Measurements from ENCODE around the gene IQCC.

Gene IQCC

GRCh38 chr1:32223683-32224082 is 18.2 kb downstream of the IQCC start:
- Histone ChIP-seq H4K91ac (ENCODE audit: low read length) (no peak overlapping the region), H3K18ac (ENCODE audit: low read depth in 1 of 2, low read length in 2 of 2) (no peak overlapping the region), H3K14ac (ENCODE audit: low read length in 2 of 2) (no peak overlapping the region), H2BK120ac (ENCODE audit: low read depth, low read length) (no peak overlapping the region), H3K79me1 (replicated peaks; ENCODE audit: low read length, poor library complexity, severe bottlenecking) (peaks cover 39% of the 10 kb centered on the region), H2BK12ac (ENCODE audit: low read length in 2 of 2) (no peak overlapping the region), H3K9ac (ENCODE audit: low read length) (peak overlapping the region; percentile 100), H3K4me3 (ENCODE audit: insufficient read depth in 1 of 2, low read depth in 1 of 2, low read length in 2 of 2) (peak overlapping the region in 1 of 2 experiments; percentile 92), H3K4me1 (ENCODE audit: control insufficient read depth, insufficient read depth, low read depth, low read length) (peaks cover 19% of the 10 kb centered on the region), H3K23ac (ENCODE audit: low read length in 2 of 2) (no peak overlapping the region), H2BK5ac (ENCODE audit: low read depth, low read length, poor library complexity, severe bottlenecking) (no peak overlapping the region), H3K9me3 (ENCODE audit: control insufficient read depth, low read length) (no peaks in the 10 kb centered on the region), H4K8ac (ENCODE audit: low read length) (no peak overlapping the region), H3K27me3 (ENCODE audit: control insufficient read depth in 1 of 2, insufficient read depth in 1 of 2, low read length in 2 of 2) (no peaks in the 10 kb centered on the region), H3K4ac (ENCODE audit: low read depth in 1 of 2, low read length in 2 of 2) (no peak overlapping the region), H2BK15ac (ENCODE audit: low read depth, poor library complexity, severe bottlenecking) (no peak overlapping the region), H2AK5ac (ENCODE audit: low read length, severe bottlenecking) (no peak overlapping the region), H3K27ac (ENCODE audit: low read length, poor library complexity, severe bottlenecking) (no peak overlapping the region), H2AFZ (ENCODE audit: low read depth, low read length) (no peak overlapping the region), H3K4me2 (ENCODE audit: low read length, poor library complexity, severe bottlenecking) (no peak overlapping the region), H3K36me3 (ENCODE audit: control insufficient read depth in 1 of 2, insufficient read depth in 2 of 2, low read depth in 1 of 2, low read length in 2 of 2) (peaks cover 40 to 60% of the 10 kb centered on the region in 2 experiments)
- peak; percentile 35 for DNase-seq
- WGBS = 89% methylated on average over 3 of the region's 3 CpGs

- Histone ChIP-seq H3K4me1 (ENCODE audit: control insufficient read depth, insufficient read depth, low read depth, low read length) (peaks cover 19% of the 10 kb centered on the region), H2AK5ac (ENCODE audit: low read length, severe bottlenecking) (no peak overlapping the region), H2BK5ac (ENCODE audit: low read depth, low read length, poor library complexity, severe bottlenecking) (no peak overlapping the region), H2AFZ (ENCODE audit: low read depth, low read length) (no peak overlapping the region), H3K36me3 (ENCODE audit: control insufficient read depth in 1 of 2, insufficient read depth in 2 of 2, low read depth in 1 of 2, low read length in 2 of 2) (peaks cover 45 to 65% of the 10 kb centered on the region in 2 experiments), H3K14ac (ENCODE audit: low read length in 2 of 2) (no peak overlapping the region), H3K4ac (ENCODE audit: low read depth in 1 of 2, low read length in 2 of 2) (no peak overlapping the region), H3K23ac (ENCODE audit: low read length in 2 of 2) (no peak overlapping the region), H3K4me2 (ENCODE audit: low read length, poor library complexity, severe bottlenecking) (no peak overlapping the region), H3K27ac (ENCODE audit: low read length, poor library complexity, severe bottlenecking) (no peak overlapping the region), H2BK15ac (ENCODE audit: low read depth, poor library complexity, severe bottlenecking) (no peak overlapping the region), H2BK120ac (ENCODE audit: low read depth, low read length) (no peak overlapping the region), H4K8ac (ENCODE audit: low read length) (no peak overlapping the region), H3K4me3 (ENCODE audit: insufficient read depth in 1 of 2, low read depth in 1 of 2, low read length in 2 of 2) (peak overlapping the region in 1 of 2 experiments; percentile 92), H3K18ac (ENCODE audit: low read depth in 1 of 2, low read length in 2 of 2) (no peak overlapping the region), H2BK12ac (ENCODE audit: low read length in 2 of 2) (no peak overlapping the region), H3K9ac (ENCODE audit: low read length) (peak overlapping the region; percentile 100), H4K91ac (ENCODE audit: low read length) (no peak overlapping the region), H3K79me1 (replicated peaks; ENCODE audit: low read length, poor library complexity, severe bottlenecking) (peaks cover 37% of the 10 kb centered on the region), H3K27me3 (ENCODE audit: control insufficient read depth in 1 of 2, insufficient read depth in 1 of 2, low read length in 2 of 2) (no peaks in the 10 kb centered on the region), H3K9me3 (ENCODE audit: control insufficient read depth, low read length) (no peaks in the 10 kb centered on the region)
- DNase-seq = no peak
- 96% methylated on average over 3 of the region's 4 CpGs for WGBS
These were observed 18.8 kb downstream of the IQCC start for GRCh38 chr1:32224285-32224684.

GRCh38 chr1:32228771-32229170 is 23.3 kb downstream of the IQCC start:
- Histone ChIP-seq H2BK12ac (ENCODE audit: low read length in 2 of 2) (no peak overlapping the region), H3K23ac (ENCODE audit: low read length in 2 of 2) (no peak overlapping the region), H3K36me3 (ENCODE audit: control insufficient read depth in 1 of 2, insufficient read depth in 2 of 2, low read depth in 1 of 2, low read length in 2 of 2) (peaks cover 65 to 84% of the 10 kb centered on the region in 2 experiments), H3K9me3 (ENCODE audit: control insufficient read depth, low read length) (no peaks in the 10 kb centered on the region), H3K9ac (ENCODE audit: low read length) (no peak overlapping the region), H4K91ac (ENCODE audit: low read length) (no peak overlapping the region), H4K8ac (ENCODE audit: low read length) (no peak overlapping the region), H3K14ac (ENCODE audit: low read length in 2 of 2) (no peak overlapping the region), H2BK15ac (ENCODE audit: low read depth, poor library complexity, severe bottlenecking) (no peak overlapping the region), H3K27ac (ENCODE audit: low read length, poor library complexity, severe bottlenecking) (no peak overlapping the region), H3K4me1 (ENCODE audit: control insufficient read depth, insufficient read depth, low read depth, low read length) (peaks cover 3% of the 10 kb centered on the region), H3K27me3 (ENCODE audit: control insufficient read depth in 1 of 2, insufficient read depth in 1 of 2, low read length in 2 of 2) (no peaks in the 10 kb centered on the region), H3K4me3 (ENCODE audit: insufficient read depth in 1 of 2, low read depth in 1 of 2, low read length in 2 of 2) (no peak overlapping the region), H2BK120ac (ENCODE audit: low read depth, low read length) (no peak overlapping the region), H2BK5ac (ENCODE audit: low read depth, low read length, poor library complexity, severe bottlenecking) (no peak overlapping the region), H3K4ac (ENCODE audit: low read depth in 1 of 2, low read length in 2 of 2) (no peak overlapping the region), H3K4me2 (ENCODE audit: low read length, poor library complexity, severe bottlenecking) (no peak overlapping the region), H3K18ac (ENCODE audit: low read depth in 1 of 2, low read length in 2 of 2) (no peak overlapping the region), H3K79me1 (replicated peaks; ENCODE audit: low read length, poor library complexity, severe bottlenecking) (peaks cover 29% of the 10 kb centered on the region), H2AFZ (ENCODE audit: low read depth, low read length) (no peak overlapping the region), H2AK5ac (ENCODE audit: low read length, severe bottlenecking) (no peak overlapping the region)
- 100% methylated on average over 3 of the region's 3 CpGs for WGBS
- DNase-seq = no peak

- H3K14ac ChIP-seq (ENCODE audit: low read length in 2 of 2) = no peak overlapping the region
- no peak overlapping the region for H3K18ac ChIP-seq (ENCODE audit: low read depth in 1 of 2, low read length in 2 of 2)
- peaks cover 16% of the 10 kb centered on the region for H3K79me1 ChIP-seq (replicated peaks; ENCODE audit: low read length, poor library complexity, severe bottlenecking)
- H2AK5ac ChIP-seq (ENCODE audit: low read length, severe bottlenecking) = no peak overlapping the region
- DNase-seq = no peak
- H2BK120ac ChIP-seq (ENCODE audit: low read depth, low read length) = no peak overlapping the region
- H3K23ac ChIP-seq (ENCODE audit: low read length in 2 of 2) = no peak overlapping the region
- no peak overlapping the region for H3K4me2 ChIP-seq (ENCODE audit: low read length, poor library complexity, severe bottlenecking)
- no peak overlapping the region for H3K9ac ChIP-seq (ENCODE audit: low read length)
- WGBS = 83% methylated on average over 5 of the region's 5 CpGs
- peaks cover 2% of the 10 kb centered on the region for H3K4me1 ChIP-seq (ENCODE audit: control insufficient read depth, insufficient read depth, low read depth, low read length)
- no peak overlapping the region for H3K4me3 ChIP-seq (ENCODE audit: insufficient read depth in 1 of 2, low read depth in 1 of 2, low read length in 2 of 2)
- no peak overlapping the region for H3K27ac ChIP-seq (ENCODE audit: low read length, poor library complexity, severe bottlenecking)
- no peaks in the 10 kb centered on the region for H3K27me3 ChIP-seq (ENCODE audit: control insufficient read depth in 1 of 2, insufficient read depth in 1 of 2, low read length in 2 of 2)
- peaks cover 55 to 77% of the 10 kb centered on the region in 2 experiments for H3K36me3 ChIP-seq (ENCODE audit: control insufficient read depth in 1 of 2, insufficient read depth in 2 of 2, low read depth in 1 of 2, low read length in 2 of 2)
- H2BK15ac ChIP-seq (ENCODE audit: low read depth, poor library complexity, severe bottlenecking) = no peak overlapping the region
- H3K4ac ChIP-seq (ENCODE audit: low read depth in 1 of 2, low read length in 2 of 2) = no peak overlapping the region
- H2AFZ ChIP-seq (ENCODE audit: low read depth, low read length) = no peak overlapping the region
- H4K8ac ChIP-seq (ENCODE audit: low read length) = no peak overlapping the region
- H3K9me3 ChIP-seq (ENCODE audit: control insufficient read depth, low read length) = no peaks in the 10 kb centered on the region
- no peak overlapping the region for H2BK5ac ChIP-seq (ENCODE audit: low read depth, low read length, poor library complexity, severe bottlenecking)
- no peak overlapping the region for H4K91ac ChIP-seq (ENCODE audit: low read length)
- no peak overlapping the region for H2BK12ac ChIP-seq (ENCODE audit: low read length in 2 of 2)
These were observed 26.5 kb downstream of the IQCC start for GRCh38 chr1:32231843-32232432.

All from mesenchymal stem cell (in vitro differentiated cells and primary cell).